GM18499 (cell line): ENCODE results near the gene MAGI2.

ENCODE experiments used
- ATAC-seq: cut with Tn5 transposase; IDR thresholded peaks from one replicate; pipeline ENCODE4 v1.9.1; 2021; ENCODE audit warnings: moderate number of reproducible peaks; ENCODE audit not compliant: insufficient read depth, unreplicated experiment

Gene MAGI2

DNA sequence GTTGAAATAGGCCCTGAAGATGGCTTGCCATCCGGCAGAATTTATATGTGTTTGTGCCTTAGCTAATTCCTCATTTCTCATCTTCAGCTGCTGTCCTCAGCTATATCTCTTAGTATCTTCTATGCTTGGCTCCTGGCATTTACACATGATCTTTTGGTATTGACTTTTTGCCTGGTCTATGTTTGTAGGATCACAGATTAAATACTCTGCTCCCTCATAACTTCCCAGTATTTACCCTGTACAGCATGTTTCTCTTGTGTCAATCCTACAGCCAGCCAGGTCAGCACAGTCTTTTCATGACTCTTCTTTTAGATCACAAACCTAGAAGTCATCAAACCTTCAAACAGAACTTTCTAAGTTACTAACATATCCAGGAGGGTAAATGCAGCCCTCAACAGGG lies 743.8 kb downstream of the MAGI2 start:
- no peak for ATAC-seq

DNA sequence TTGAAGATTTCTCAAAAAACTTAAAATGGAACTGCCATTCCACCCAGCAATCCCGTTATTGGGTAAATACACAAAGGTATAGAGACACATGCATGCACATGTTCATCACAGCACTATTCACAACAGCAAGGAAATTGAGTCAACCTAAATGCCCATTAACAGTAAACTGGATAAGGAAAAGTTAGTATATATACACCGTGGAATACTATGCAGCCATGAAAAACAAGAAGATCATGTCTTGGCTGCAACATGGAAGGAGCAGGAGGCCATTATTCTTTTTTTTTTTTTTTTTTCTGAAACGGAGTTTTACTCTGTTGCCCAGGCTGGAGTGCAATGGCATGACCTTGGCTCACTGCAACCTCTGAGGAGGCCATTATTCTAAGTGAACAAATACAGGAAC lies 749.0 kb downstream of the MAGI2 start:
- no peak for ATAC-seq

DNA sequence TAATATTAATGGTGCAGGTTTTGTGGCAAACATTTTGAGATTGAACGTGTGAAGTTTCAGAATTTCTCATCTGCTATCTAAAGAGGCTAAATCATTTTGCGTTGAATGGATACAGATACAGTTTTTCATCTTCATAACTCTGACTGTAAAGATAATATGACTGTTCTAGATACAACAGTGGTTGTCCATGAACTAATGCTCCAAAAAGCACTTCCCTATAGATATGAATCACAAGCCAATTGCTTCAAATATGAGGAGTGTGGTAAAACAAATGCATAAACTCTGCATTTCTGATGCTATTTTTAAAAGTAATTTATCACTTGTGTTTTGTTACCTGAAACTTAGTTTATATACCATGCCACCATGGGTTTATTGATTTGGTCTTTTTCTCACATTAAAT lies 750.1 kb downstream of the MAGI2 start:
- no peak for ATAC-seq

DNA sequence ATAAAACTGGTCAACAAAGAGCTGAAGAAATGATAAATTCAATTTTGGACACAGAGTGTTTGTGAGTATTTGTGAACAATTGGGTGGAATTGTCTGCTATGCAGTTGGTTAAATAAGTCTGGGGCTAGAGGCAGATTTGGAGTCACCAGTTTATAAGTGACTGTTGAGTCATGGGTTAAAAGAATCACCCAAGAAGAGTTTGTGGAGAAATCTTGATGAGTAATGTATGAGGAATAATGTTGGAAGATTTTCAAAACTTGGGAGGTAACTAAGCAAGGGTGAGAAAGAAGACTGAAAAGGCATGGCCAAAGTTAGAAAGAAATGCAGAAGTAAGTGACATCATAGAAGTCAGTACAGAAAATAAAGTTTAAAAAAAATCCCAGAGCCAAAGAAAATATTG lies 750.7 kb downstream of the MAGI2 start:
- ATAC-seq = no peak

DNA sequence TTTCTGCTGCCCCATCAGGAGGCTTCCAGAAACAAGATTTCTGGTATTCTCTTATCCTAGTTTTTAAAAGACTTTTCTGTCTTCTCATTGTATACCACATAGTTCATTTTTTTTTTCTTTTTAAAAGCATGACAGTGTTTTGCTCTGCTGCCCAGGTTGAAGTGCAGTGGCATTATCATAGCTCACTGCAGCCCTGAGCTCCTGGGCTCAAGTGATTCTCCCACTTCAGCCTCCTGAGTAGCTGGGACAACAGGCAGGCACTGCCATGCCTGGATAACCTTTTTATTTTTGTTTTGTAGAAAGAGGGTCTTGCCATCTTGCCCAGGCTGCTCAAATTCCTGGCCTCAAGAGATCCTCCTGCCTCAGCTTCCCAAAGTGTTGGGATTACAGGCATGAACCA lies 757.6 kb downstream of the MAGI2 start:
- ATAC-seq = no peak

DNA sequence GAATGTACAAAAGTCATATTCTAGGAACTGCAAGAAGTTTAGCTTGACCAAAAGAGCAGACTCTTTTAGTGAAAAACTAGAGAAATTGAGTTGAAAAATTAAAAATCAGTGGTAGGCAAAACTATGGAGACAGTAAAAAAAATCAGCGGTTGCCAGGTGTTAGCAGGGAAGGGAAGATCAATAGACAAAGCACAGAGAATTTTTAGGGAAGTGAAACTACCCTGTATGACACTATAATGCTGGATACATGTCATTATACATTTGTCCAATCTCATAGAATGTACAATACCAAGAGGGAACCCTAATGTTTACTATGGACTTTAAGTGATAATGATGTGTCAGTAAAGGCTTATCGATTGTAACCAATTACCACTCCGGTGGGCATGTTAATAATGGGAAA lies 761.9 kb downstream of the MAGI2 start:
- ATAC-seq = peak; percentile 53

DNA sequence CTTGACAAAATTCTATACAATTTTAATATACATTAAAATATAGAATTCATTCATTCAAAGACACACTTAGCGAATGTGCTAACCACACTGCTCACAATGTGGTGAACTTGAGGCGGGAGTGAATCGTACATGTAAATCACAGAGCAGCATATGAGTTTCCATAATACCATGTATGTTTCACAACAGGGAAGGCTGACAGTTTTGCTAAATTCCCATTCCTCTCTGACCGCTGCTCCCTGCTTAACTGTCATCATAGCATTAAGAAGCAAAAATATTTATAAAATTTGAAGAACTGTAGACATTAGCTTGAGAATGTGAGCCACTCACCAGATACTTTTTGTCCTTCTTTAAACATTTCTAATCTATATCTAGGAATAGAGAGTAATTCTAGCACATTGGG lies 763.3 kb downstream of the MAGI2 start:
- ATAC-seq = no peak

DNA sequence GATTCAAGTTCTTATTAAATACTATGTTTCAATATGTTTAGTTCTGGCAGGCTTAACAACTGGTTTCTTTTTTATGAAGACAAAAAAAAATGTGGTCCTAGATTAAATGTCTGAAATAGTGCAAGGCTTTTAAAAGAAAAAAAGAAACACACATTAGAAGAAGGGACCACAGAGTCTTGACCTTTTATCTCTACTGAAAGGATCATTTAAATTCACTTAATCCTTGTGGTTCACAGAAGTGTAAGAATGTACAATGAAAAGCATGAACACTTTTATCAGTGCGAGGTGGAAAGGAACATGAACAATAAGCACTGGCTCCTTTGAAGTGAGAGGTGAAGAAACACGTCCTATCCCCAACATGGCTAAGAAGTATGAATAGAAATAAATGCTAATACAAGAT lies 765.1 kb downstream of the MAGI2 start:
- ATAC-seq = no peak

DNA sequence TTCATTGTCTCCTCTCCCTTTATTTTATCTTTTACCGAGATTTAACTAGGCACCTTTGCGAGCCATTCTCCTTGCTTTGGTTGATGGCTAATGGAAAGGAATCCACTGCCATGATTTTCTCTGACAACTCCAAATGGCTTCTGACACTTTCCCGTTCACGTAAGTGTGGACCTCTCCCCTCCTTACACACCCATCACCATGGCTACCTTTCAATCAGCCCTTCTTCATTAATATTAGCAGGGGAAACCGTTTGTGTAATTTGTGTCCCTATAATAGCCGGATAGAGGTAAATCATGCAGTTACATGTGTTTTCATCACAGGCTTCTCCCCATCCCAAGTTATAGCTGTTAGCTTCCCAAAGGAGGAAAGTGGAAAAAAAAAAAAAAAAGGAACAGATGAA lies 767.3 kb downstream of the MAGI2 start:
- no peak for ATAC-seq

DNA sequence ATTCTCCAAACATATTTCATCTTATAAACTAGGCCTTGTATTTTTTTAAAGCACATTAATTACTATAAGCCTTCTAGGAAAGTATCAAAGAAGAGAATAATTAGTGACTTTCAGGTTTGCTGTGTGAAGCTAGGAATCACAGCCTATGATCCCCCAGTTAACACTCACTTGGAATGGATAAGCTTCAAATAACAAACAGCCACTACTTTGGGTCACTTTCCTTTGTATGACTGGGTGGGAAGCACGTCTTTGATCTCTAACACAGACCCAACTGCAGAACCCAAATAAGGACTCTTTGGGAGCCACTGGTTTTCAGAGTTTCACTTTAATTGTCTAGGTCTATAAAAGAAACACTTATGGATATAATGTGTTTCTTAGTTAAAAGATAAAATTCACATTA lies 769.3 kb downstream of the MAGI2 start:
- ATAC-seq = no peak

DNA sequence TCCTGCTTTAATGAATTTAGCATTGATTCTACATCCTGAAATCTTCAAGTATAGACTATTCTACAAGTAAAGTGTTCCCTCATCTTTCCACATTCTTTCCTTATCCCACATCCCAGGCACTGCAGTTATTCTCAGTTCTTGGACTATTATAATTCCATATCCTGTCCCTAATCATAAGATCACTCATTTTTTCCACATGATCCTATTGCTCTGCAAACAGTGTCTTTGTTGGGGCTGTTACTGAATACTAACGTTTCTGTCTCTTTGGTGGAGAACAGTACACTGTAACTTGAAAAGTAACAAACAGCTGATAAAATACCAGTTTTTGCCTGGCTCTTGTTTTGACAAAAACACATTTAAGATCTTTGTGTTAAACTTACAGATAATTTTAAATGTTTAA lies 769.9 kb downstream of the MAGI2 start:
- no peak for ATAC-seq

DNA sequence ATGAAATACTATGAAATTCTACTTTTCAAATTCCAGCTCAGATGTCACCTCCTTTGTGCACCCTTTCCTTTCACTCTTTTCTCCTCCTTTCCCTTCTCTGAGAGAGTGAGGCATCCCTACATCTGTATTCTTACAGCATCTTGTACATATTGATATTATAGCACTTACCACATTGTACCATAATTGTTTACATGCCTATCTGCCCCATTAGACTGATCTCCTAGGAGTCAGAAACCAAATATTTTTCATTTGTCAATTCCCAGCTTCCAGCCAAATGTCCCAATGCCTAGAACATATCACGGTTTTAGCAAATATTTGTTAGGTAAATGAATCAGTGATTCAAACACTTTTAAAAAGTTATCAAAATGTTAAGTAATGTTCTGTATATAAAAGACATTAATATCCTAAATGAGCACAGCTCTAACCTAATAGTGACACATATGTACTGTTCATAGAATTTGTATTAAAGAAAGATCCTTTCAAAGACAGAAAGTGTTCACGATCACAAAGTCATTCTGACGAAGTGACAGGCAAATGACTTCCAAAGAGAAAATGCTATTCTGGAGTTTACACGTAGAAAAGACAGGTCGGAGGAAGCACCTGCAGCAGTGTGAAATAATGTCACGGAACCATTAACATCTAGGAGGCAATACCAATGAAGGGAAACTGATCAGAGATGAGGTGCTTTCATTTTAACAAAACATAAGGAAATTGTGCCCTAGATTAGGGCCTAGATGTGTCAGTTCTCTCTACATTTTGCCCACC lies 774.2 kb downstream of the MAGI2 start:
- ATAC-seq = no peak

DNA sequence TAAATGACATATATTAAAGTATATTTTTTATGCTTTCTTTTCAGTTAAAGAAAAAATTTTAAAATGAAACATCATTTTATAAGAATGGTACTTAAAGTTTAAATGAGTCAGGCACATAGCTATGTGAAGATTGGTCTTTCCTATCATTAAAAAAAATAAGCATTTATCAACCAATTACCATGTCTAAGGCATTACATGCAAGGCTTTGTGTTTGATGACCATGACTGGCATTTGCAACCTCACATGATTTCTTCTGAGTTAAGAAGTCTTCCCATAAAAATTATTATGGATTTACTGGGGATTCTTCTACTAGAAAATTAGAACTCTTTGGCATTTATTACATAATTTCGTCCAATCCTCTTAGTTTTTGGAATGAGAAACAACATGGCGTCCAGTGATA lies 776.1 kb downstream of the MAGI2 start:
- ATAC-seq = no peak

DNA sequence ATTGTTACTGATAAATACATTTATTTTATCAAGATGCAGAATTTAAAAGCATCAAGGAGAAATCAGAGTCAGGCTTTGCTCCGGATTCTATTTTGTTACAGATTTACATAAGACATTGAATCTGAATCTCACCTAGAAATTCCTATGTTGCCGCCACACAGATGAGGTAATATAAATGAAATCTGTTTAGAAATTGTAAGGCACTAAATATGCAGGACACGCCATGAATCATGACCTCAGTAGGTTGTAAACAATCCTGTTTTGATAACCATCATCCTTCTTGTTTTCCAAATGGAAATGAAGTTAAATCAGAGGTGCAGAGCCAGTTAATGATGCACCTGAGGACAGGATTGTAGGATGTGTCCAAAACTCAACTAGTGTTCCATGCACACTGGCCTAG lies 778.0 kb downstream of the MAGI2 start:
- no peak for ATAC-seq

DNA sequence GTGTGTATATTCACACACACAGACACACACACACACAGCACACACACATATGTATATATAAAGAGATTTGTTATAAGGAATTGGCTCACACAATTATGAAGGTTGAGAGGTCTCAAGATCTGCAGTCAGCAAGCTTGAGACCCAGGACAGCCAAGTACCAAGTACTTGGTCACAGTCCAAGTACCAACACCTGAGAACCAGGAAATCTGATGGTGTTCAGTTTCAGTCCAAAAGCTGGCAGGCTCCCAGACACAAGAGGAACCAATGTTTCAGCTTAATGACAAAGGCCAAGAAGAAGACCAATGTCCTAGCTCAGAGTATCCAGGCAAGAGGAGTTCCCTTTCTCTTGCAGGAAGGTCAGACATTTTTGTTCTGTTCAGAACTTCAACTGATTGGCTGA lies 780.2 kb downstream of the MAGI2 start:
- no peak for ATAC-seq

DNA sequence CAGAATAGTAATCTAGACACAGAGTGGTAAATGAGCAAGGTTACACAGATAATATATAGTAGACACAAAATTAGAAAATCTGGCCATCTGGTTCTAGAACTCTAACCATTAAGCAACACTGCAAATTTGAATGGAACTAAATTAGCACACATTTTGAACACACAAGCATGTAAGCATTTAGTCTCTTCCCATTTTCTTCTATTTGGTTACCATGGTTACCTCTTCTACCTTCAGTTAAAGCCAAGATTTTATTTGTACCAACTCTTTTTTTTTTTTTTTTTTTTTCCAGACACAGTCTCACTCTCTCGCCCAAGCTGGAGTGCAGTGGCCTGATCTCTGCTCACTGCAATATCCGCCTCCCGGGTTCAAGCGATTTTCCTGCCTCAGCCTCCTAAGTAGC lies 790.5 kb downstream of the MAGI2 start:
- ATAC-seq = no peak

DNA sequence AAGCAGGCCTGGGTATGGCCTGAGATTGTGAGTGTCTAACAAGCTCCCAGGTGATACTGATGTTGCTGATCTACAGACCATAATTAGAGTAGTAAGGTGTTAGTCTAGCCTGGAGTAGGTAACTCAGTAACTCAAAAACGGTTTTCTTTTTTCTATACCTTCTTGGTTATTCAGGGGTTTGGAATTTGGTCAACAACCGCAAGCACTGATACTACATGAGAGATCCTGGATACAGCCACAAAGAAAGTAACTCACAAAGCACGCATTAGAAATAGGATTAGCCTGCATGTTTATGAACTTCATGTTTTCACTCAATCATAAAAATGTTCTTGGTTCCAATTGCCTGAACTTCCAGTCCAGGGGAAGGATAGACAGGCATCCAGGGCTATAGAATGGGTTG lies 803.5 kb downstream of the MAGI2 start:
- no peak for ATAC-seq

DNA sequence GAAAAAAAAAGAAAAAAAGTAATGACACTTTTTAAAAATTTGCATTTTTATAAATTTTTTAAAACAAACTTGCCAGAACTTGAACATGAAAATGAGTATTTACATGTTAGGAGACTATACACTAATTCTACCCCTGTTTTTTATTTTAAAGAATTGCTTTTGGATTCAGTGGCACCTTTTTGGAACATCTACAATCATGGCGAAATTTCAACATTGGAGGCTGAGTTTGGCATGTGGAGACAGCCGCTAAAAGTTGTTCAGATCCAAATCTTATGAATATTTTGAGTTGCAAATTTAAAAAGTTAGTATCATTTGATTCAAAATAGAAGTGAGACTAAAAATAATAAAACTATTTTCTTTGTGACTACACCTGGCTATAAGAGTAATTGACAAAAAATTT lies 804.2 kb downstream of the MAGI2 start:
- ATAC-seq = no peak

DNA sequence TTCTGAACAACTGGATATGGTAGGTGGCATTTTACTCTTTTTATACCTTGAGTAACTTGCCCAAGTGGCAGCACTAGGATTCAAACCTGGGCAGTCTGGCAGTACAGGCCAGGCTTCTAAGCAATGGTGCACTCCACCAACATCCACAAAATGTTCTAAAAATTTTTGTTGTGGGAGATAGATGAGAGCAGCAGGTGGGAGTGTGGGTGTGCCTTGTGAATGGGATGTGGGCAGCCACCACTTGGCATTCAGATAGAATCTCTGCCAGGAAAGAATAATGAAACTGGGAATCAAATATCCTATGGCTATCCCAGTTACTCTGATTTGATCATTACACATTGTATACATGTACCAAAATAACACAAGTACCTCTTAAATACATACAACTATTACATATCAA lies 810.7 kb downstream of the MAGI2 start:
- no peak for ATAC-seq

DNA sequence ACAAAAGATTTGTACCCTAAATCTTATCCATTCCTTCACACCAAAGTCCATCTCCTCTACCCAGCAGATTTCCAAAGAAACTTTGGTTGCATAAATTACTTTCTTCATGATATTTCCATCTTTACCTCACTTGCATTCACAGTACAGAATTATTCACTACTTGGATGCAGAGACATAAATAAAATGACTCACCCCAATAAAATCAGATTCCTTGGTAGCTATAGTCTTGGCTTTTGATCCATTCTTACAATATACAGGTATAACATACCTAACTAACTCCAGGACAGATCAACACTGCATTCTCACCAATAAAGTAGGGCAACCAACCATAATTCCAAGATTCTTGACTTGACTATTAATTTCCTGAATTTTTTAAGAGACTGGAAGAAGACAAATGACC lies 815.1 kb downstream of the MAGI2 start:
- no peak for ATAC-seq

DNA sequence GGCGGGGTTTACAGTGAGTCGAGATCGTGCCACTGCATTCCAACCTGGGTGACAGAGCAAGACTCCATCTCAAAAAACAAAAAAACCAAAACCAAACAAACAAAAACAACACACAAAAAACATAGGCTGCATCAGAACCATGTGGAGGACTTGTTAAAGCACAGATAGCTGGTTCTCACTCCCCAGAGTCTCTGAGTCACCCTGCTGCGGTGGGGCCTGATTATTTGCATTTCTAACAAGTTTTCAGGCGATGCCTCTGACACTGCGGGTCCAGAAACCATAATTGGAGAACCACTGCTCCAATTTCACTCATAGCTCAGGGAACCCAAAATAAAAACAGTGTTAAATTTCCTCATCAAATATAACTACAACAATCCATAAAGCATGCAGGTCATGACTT lies 816.7 kb downstream of the MAGI2 start:
- no peak for ATAC-seq

DNA sequence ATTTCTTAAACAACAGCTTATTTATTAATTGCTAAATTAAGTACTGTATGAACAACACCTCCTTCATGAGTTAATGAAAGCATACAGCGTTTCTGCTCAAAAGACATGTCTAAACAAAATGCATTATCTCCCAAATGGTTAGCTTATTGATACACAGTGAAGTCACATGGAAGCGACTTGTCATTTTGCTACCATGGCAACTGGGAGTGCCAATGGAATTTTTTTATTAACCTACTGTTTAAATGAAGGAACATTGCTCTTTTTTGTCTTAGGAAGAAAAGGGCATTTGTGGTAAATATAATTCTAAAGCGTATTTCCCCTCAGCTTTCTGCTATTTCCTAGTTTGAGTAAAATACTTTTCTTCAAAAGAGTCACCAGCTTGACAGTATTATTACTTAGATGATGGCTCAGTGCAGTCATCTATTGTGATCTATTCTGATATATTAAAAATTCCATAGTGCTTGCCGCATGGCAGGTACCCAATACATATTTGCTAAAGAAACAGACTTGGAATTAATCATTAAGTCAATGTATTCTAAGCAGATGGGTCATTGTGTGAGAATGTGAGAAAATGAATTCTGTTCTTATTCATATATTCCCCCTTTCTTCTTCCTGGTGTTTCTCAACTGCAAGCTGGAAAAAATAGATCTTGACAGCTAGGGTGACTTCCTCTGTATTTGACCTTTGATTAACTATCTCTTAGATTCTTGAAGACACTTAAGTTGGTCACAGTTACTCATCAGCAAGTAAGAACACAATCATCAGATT lies 818.3 kb downstream of the MAGI2 start:
- no peak for ATAC-seq
